Measurements from ENCODE around the gene POSTN. TPM values are rescaled to one million over a fixed set of nuclear protein-coding genes. Genes with fewer than 3 reads are reported as not detected.

POSTN gene
- total and polyA plus RNA-seq, 2 of the 4 experiments (the other 2 are of a cell fraction): 32.6 to 44.7 TPM

DNA sequence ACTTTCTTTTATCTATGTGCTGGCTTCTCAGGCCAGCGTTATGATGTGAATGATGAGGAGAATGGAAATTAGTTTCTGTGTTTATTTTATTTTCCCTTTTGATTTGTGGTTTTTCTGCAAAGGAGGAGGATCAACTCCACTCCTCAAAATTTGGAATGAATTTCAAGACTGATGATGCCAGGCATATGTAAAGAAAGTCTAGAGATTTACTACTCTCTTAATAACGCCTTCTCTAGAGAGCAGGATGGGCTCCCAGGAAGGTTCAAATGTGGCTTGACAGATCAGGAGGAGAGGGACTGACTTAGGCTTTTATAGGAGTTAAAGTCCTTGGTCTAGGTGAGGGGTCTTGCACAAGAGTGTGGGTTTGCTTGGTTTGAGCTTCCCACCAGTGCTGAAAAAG lies 15.1 kb upstream of the POSTN start:
- no peaks in the 10 kb centered on the region for H3K36me3 ChIP-seq (ENCODE audit: control insufficient read depth, insufficient read depth, low read length)
- H4K91ac ChIP-seq (ENCODE audit: insufficient read depth, low read depth, low read length): no peak overlapping the region; the same call in 1 of the 2 replicates
- no peak overlapping the region for H2BK5ac ChIP-seq (ENCODE audit: low read depth, low read length, poor library complexity, severe bottlenecking)
- ChIA-PET CTCF (no interaction called here), POLR2A (ENCODE audit: unreplicated experiment) (no interaction called here)
- DNase-seq (no peak), ATAC-seq (ENCODE audit: low read depth) (no peak)
- H2AK9ac ChIP-seq (replicated peaks; ENCODE audit: low read depth, low read length, poor library complexity): no peak overlapping the region
- no peak overlapping the region for H2BK20ac ChIP-seq (ENCODE audit: low read depth, low read length)
- no peak overlapping the region for H4K5ac ChIP-seq (ENCODE audit: low read depth, low read length)
- no peaks in the 10 kb centered on the region for H3K9me1 ChIP-seq (ENCODE audit: insufficient read depth, low read length)
- H2AK5ac ChIP-seq (ENCODE audit: low read depth, low read length): no peak overlapping the region; the same call in 1 of the 2 replicates
- TF ChIP-seq RCOR1 (IDR thresholded peaks at IDR 0.05; ENCODE audit: insufficient replicate concordance, low read length) (no peak), SMC3 (IDR thresholded peaks at IDR 0.05; ENCODE audit: low read depth, low read length) (no peak), NFE2L2 (IDR thresholded peaks at IDR 0.05; ENCODE audit: low read depth, low read length) (no peak), MAZ (IDR thresholded peaks at IDR 0.05; ENCODE audit: borderline replicate concordance, low read depth, low read length) (no peak), CHD1 (IDR thresholded peaks at IDR 0.05; ENCODE audit: low read depth, low read length) (no peak), POLR2A (IDR thresholded peaks at IDR 0.05; ENCODE audit: low read depth, low read length) (no peak), CEBPB (IDR thresholded peaks at IDR 0.05; ENCODE audit: low read depth, low read length) (no peak), BHLHE40 (IDR thresholded peaks at IDR 0.05; ENCODE audit: low read depth, low read length) (no peak), MAFK (IDR thresholded peaks at IDR 0.05; ENCODE audit: low read depth, low read length) (no peak), MXI1 (IDR thresholded peaks at IDR 0.05; ENCODE audit: borderline replicate concordance, low read depth, low read length) (no peak), RAD21 (IDR thresholded peaks at IDR 0.05; ENCODE audit: low read length) (no peak), FOS (IDR thresholded peaks at IDR 0.05; ENCODE audit: low read depth, low read length) (no peak)
- TF ChIP-seq, protein P1, sequence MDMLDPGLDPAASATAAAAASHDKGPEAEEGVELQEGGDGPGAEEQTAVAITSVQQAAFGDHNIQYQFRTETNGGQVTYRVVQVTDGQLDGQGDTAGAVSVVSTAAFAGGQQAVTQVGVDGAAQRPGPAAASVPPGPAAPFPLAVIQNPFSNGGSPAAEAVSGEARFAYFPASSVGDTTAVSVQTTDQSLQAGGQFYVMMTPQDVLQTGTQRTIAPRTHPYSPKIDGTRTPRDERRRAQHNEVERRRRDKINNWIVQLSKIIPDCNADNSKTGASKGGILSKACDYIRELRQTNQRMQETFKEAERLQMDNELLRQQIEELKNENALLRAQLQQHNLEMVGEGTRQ (IDR thresholded peaks at IDR 0.05; ENCODE audit: low read depth, low read length): no peak
- TF ChIP-seq, protein P2, sequence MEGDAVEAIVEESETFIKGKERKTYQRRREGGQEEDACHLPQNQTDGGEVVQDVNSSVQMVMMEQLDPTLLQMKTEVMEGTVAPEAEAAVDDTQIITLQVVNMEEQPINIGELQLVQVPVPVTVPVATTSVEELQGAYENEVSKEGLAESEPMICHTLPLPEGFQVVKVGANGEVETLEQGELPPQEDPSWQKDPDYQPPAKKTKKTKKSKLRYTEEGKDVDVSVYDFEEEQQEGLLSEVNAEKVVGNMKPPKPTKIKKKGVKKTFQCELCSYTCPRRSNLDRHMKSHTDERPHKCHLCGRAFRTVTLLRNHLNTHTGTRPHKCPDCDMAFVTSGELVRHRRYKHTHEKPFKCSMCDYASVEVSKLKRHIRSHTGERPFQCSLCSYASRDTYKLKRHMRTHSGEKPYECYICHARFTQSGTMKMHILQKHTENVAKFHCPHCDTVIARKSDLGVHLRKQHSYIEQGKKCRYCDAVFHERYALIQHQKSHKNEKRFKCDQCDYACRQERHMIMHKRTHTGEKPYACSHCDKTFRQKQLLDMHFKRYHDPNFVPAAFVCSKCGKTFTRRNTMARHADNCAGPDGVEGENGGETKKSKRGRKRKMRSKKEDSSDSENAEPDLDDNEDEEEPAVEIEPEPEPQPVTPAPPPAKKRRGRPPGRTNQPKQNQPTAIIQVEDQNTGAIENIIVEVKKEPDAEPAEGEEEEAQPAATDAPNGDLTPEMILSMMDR (conservative IDR thresholded peaks at IDR 0.05; ENCODE audit: low read depth, low read length): no peak
- no peak overlapping the region for H2AFZ ChIP-seq (replicated peaks; ENCODE audit: low read length, poor library complexity)
- in situ Hi-C loops (cut with MboI; ENCODE audit: low sequenced_read_pairs): loop anchor here (25.0 kb wide), 1 partner anchor 776 kb away; no protein-coding TSS in a partner anchor
- no peak overlapping the region for H3K4me2 ChIP-seq (ENCODE audit: low read depth, low read length)
- no peaks in the 10 kb centered on the region for H3K27me3 ChIP-seq (ENCODE audit: control insufficient read depth, insufficient read depth, low read length)
- H3K4me3 ChIP-seq (ENCODE audit: insufficient read depth, low read depth, low read length): no peak overlapping the region
- H3K9ac ChIP-seq (ENCODE audit: low read depth, low read length): no peak overlapping the region
- no peaks in the 10 kb centered on the region for H3K79me1 ChIP-seq (ENCODE audit: low read depth in 1 of 2, low read length in 2 of 2)
- peak overlapping the region; percentile 39; the same call in 1 of the 2 replicates for H3K18ac ChIP-seq (ENCODE audit: low read depth, low read length)
- H2BK120ac ChIP-seq (ENCODE audit: low read depth, low read length): no peak overlapping the region
- H3K23ac ChIP-seq (ENCODE audit: low read depth, low read length): no peak overlapping the region
- H2BK15ac ChIP-seq (ENCODE audit: low read depth, low read length): no peak overlapping the region
- H3K4me1 ChIP-seq (ENCODE audit: control insufficient read depth, insufficient read depth, low read length): peaks cover 9% of the 10 kb centered on the region
- no CpG with 5 or more reads among the region's 2 CpGs for WGBS, 2 experiments (ENCODE audit: extremely low coverage in 2 of 2, insufficient read length in 1 of 2)
- BruUV-seq (replicated peaks): no TSS peak
- no peak overlapping the region; the same call in 1 of the 2 replicates for H3K4ac ChIP-seq (ENCODE audit: low read depth, low read length)
- dilution Hi-C loops (cut with HindIII; ENCODE audit: low sequenced_read_pairs, unreplicated experiment): no loop called here
- H3K9me3 ChIP-seq (ENCODE audit: control insufficient read depth, insufficient read depth, low read length): no peaks in the 10 kb centered on the region
- no peak overlapping the region for H3K56ac ChIP-seq (ENCODE audit: extremely low read depth, insufficient read depth, low read length)
- intact Hi-C loops (cut with micrococcal nuclease): no loop called here
- H3K27ac ChIP-seq (ENCODE audit: insufficient read depth, low read length): no peak overlapping the region
- no peaks in the 10 kb centered on the region for H4K20me1 ChIP-seq (ENCODE audit: insufficient read depth, low read length)
- H3K14ac ChIP-seq (replicated peaks; ENCODE audit: low read depth, low read length): no peak overlapping the region
- no peak overlapping the region for H4K8ac ChIP-seq (ENCODE audit: low read depth in 2 of 2, low read length in 2 of 2)
